NCI-H1092 (cell line): ENCODE data around the gene IL2RA.
"Not testable (repeated sequence)": the region's sequence is repeated elsewhere in the genome, so short reads cannot be mapped to it uniquely, and the experiment has no call there.

Experiments used
- DNase-seq: peaks from one replicate; lab custom pipeline; 2025; lab: John Stamatoyannopoulos, UW

The IL2RA gene

GRCh38 chr10:6062101-6062771 is at the start of gene IL2RA:
TSS of gene IL2RA (minus strand) at chr10:6062367. CDS start at chr10:6062151, 216 bp downstream.
- no peak for DNase-seq

GRCh38 chr10:6110136-6110535 is 48.0 kb upstream of the IL2RA start:
- DNase-seq: no peak

- DNase-seq: no peak
Measured at GRCh38 chr10:6109444-6109775, 47.2 kb upstream of the IL2RA start.

GRCh38 chr10:6108631-6109443 is 46.7 kb upstream of the IL2RA start:
- DNase-seq: no peak

DNA sequence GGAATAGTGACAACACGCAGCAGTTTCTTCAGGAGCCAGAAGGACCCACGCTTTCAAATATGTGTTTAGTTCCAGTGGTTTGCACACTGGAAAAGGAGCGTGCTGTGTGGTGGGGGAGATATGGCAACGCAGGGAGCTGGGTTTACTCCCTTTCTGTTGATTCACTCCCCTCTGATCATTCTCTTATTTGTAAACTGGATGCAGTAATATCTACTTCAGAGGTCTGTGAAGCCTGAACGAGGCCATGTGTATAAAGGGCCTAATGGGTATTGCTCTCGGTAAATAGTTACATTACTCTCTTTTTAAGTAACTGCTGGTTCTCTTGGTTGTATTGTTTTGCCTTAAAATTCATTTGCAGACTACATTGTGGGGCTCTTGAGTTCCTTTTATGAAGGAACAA is 45.9 kb upstream of the IL2RA start:
- DNase-seq: no peak

- not testable (repeated sequence) for DNase-seq
Measured at GRCh38 chr10:6107616-6108015, 45.4 kb upstream of the IL2RA start.

DNA sequence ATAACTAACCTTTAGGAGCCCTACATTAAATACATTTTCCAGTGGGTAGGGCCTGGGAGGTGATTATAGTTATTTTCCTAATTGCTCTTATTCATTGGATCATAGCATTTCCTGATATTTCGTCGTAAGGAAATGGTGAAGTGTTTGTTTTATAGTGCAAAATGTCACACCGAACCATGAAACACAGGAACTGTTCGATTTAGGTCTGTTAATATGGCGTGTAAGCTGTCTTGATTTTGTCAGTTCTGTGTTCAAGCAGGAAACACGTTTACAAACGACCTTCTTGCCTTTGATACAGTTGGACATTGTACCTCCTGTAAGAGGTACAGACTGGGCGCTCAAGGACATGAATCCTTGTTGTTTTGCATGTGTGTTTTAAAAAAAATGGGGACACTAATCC is 41.4 kb upstream of the IL2RA start:
- no peak for DNase-seq

- no peak for DNase-seq
Measured at GRCh38 chr10:6102128-6102527, 40.0 kb upstream of the IL2RA start.

- DNase-seq: no peak
Measured at GRCh38 chr10:6101181-6101580, 39.0 kb upstream of the IL2RA start.

DNA sequence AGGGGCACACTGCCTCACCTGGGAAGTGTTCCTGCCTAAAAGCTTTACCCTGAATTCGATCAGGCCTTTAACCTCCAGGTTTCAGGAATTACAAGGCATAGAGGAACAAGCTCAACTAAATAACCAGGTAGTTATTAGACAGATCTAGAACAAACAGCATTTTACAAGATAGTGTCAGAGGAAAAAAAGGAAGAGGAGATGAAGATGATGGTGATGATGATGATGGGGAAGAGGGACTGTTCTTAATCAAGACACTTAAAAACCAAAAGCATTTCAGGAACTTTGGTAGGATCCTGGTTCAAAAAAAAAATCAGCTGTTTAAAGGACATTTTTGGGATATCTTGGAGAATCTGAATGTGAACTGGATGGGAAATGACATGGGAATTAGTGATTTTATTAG is 38.2 kb upstream of the IL2RA start:
- no peak for DNase-seq

GRCh38 chr10:6098156-6098555 is 36.0 kb upstream of the IL2RA start:
- DNase-seq: no peak

DNA sequence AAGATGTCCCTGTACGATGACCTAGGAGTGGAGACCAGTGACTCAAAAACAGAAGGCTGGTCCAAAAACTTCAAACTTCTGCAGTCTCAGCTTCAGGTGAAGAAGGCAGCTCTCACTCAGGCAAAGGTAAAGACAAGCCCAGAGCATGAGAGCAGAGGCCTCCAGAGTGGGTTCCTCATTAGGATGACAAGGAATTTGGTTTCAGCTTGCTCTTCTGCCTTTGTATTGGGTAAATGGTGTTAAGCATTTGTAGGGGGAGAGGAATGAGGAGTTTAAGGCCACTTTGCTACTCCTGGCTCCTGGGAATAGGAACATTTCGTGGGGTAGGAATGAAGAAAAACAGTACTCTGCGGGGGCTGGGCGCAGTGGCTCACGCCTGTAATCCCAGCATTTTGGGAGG is 34.9 kb upstream of the IL2RA start:
- DNase-seq: no peak

GRCh38 chr10:6095810-6096570 is 33.8 kb upstream of the IL2RA start:
- DNase-seq: no peak

DNA sequence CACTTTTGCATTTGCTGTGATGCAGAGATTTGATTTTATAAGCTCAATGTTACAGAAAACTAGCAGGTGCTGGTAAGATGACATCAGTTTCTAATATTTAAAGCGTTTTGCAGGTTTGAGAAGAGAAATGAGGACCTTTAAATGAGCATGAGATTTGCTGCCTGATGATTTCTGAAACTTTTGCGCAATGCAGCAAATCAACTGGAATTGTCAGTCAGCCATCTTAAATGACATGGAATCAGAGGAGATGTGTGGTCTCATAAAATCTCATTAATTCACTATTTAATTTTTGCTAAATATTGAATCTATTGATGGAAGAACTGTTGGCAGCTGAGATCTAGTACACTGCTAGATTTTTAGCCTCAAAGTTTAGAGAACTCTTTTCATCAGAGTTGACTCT is 30.6 kb upstream of the IL2RA start:
- DNase-seq: no peak

- no peak for DNase-seq
Measured at GRCh38 chr10:6091630-6092029, 29.5 kb upstream of the IL2RA start.

- DNase-seq: no peak
Measured at GRCh38 chr10:6089334-6090219, 27.4 kb upstream of the IL2RA start.

GRCh38 chr10:6088721-6089333 is 26.7 kb upstream of the IL2RA start, which contains the start of gene RBM17:
TSS of gene RBM17 (plus strand) at chr10:6089034. CDS start at chr10:6097066, 8,032 bp downstream.
- DNase-seq: peak; percentile 93

GRCh38 chr10:6086375-6087233 is 24.4 kb upstream of the IL2RA start:
- peak; percentile 78 for DNase-seq

GRCh38 chr10:6083523-6084475 is 21.6 kb upstream of the IL2RA start:
- no peak for DNase-seq
